ENCODE measurements around the gene ZMYM2.

GRCh38 chr13:20125783-20126165, 167.2 kb downstream of the ZMYM2 start:
- TF ChIP-seq, protein P1, sequence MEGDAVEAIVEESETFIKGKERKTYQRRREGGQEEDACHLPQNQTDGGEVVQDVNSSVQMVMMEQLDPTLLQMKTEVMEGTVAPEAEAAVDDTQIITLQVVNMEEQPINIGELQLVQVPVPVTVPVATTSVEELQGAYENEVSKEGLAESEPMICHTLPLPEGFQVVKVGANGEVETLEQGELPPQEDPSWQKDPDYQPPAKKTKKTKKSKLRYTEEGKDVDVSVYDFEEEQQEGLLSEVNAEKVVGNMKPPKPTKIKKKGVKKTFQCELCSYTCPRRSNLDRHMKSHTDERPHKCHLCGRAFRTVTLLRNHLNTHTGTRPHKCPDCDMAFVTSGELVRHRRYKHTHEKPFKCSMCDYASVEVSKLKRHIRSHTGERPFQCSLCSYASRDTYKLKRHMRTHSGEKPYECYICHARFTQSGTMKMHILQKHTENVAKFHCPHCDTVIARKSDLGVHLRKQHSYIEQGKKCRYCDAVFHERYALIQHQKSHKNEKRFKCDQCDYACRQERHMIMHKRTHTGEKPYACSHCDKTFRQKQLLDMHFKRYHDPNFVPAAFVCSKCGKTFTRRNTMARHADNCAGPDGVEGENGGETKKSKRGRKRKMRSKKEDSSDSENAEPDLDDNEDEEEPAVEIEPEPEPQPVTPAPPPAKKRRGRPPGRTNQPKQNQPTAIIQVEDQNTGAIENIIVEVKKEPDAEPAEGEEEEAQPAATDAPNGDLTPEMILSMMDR (IDR thresholded peaks at IDR 0.05; ENCODE audit: borderline replicate concordance, extremely low read depth, low read length, poor library complexity, severe bottlenecking), result no peak
- TF ChIP-seq EZH2 (IDR thresholded peaks at IDR 0.05; ENCODE audit: borderline replicate concordance, low read depth, low read length, severe bottlenecking), result no peak
